ENCODE data around the gene TBC1D14. TPM values are rescaled to one million over a fixed set of nuclear protein-coding genes. Genes with fewer than 3 reads are reported as not detected.
A peak's percentile ranks its signal among the peaks of the same experiment; 100 is the strongest.

The TBC1D14 gene
- total and polyA plus RNA-seq, 9 of the 15 experiments (the other 6 are each of a cell fraction or from before 2014, with no cell fraction given), result 2.1 to 59.6 (median 44.8) TPM

GRCh38 chr4:7019367-7019766 is 109.7 kb downstream of the TBC1D14 start:
- no peak overlapping the region for H2AFZ ChIP-seq (ENCODE audit: low read depth, low read length)
- 94% methylated on average over 9 of the region's 10 CpGs for WGBS (ENCODE audit: insufficient coverage, low coverage, missing lambda C conversion rate)
- peaks cover 11% of the 10 kb centered on the region for H3K9me1 ChIP-seq (ENCODE audit: control insufficient read depth, insufficient read depth, low read length)
- in situ Hi-C loops (cut with MboI) (no loop called here), intact Hi-C loops (cut with micrococcal nuclease) (no loop called here)
- no peak overlapping the region for H3K27ac ChIP-seq (ENCODE audit: extremely low read depth, low read depth, low read length)
- CTCF ChIA-PET (ENCODE audit: low intra/inter-chr PET ratio), result no interaction called here
- H3K79me2 ChIP-seq (ENCODE audit: control insufficient read depth, insufficient read depth, low read length), result 0 out of 3 replicates have a peak, but pooled peaks cover 3% of the 10 kb centered on the region
- BruUV-seq (replicated peaks), result no TSS peak
- no peak for DNase-seq (ENCODE audit: extremely low read depth in 1 of 4, low spot score in 3 of 4)
- no peaks in the 10 kb centered on the region for H3K9me3 ChIP-seq (replicated peaks; ENCODE audit: control insufficient read depth, insufficient read depth, low read depth, low read length)
- H3K4me1 ChIP-seq (replicated peaks in 1 of 2; ENCODE audit: control insufficient read depth in 2 of 2, insufficient read depth in 2 of 2, low read length in 2 of 2), result peaks cover 13 to 29% of the 10 kb centered on the region in 2 experiments; a peak in 4 of 5 replicates
- H3K4me3 ChIP-seq, result no peak overlapping the region
- H3K4me2 ChIP-seq (ENCODE audit: insufficient read depth, low read length), result no peak overlapping the region
- 0 out of 2 replicates have a peak, but pooled peaks have one; percentile 14 for TF ChIP-seq POLR2G (IDR thresholded peaks at IDR 0.05; ENCODE audit: low read depth, low read length)
- TF ChIP-seq STAT5B (CRISPR knock-in tag; IDR thresholded peaks at IDR 0.05), result no peak
- POLR2A ChIA-PET, result interaction anchor here (1.2 to 1.5 kb wide), 2 partner anchors 11 to 21 kb away, joined by 3 to 4 read pairs; no protein-coding TSS in a partner anchor
- peaks cover 3% of the 10 kb centered on the region; the same call in 1 of the 2 replicates for H4K20me1 ChIP-seq (replicated peaks; ENCODE audit: control insufficient read depth, insufficient read depth, low read length)
- no peaks in the 10 kb centered on the region for H3K27me3 ChIP-seq (ENCODE audit: control insufficient read depth in 2 of 2, insufficient read depth in 2 of 2, low read length in 2 of 2)
- peak overlapping the region in 1 of 2 experiments; percentile 67; a peak in 2 of 4 replicates for H3K9ac ChIP-seq (ENCODE audit: insufficient read depth in 1 of 2, low read depth in 2 of 2, low read length in 2 of 2)
- FAIRE-seq, result no peak
- peaks cover 95% of the 10 kb centered on the region for H3K36me3 ChIP-seq (ENCODE audit: control insufficient read depth, insufficient read depth, low read length)
- no peak for ATAC-seq

GRCh38 chr4:7020290-7020689 is 110.7 kb downstream of the TBC1D14 start:
- WGBS (ENCODE audit: insufficient coverage, low coverage, missing lambda C conversion rate), result 88% methylated on average over 2 of the region's 2 CpGs
- CTCF ChIA-PET (ENCODE audit: low intra/inter-chr PET ratio), result no interaction called here
- no peak for ATAC-seq
- Histone ChIP-seq H3K27me3 (ENCODE audit: control insufficient read depth in 2 of 2, insufficient read depth in 2 of 2, low read length in 2 of 2) (no peaks in the 10 kb centered on the region), H4K20me1 (replicated peaks; ENCODE audit: control insufficient read depth, insufficient read depth, low read length) (peaks cover 3% of the 10 kb centered on the region; the same call in 1 of the 2 replicates), H3K79me2 (ENCODE audit: control insufficient read depth, insufficient read depth, low read length) (0 out of 3 replicates have a peak, but pooled peaks cover 3% of the 10 kb centered on the region), H2AFZ (ENCODE audit: low read depth, low read length) (no peak overlapping the region), H3K4me2 (ENCODE audit: insufficient read depth, low read length) (no peak overlapping the region), H3K36me3 (ENCODE audit: control insufficient read depth, insufficient read depth, low read length) (peaks cover 95% of the 10 kb centered on the region), H3K27ac (ENCODE audit: extremely low read depth, low read depth, low read length) (peak overlapping the region; percentile 15; the same call in 1 of the 3 replicates), H3K4me3 (no peak overlapping the region), H3K9me1 (ENCODE audit: control insufficient read depth, insufficient read depth, low read length) (peaks cover 5% of the 10 kb centered on the region), H3K4me1 (replicated peaks in 1 of 2; ENCODE audit: control insufficient read depth in 2 of 2, insufficient read depth in 2 of 2, low read length in 2 of 2) (peaks cover 9 to 23% of the 10 kb centered on the region in 2 experiments; a peak in 4 of 5 replicates), H3K9ac (ENCODE audit: insufficient read depth in 1 of 2, low read depth in 2 of 2, low read length in 2 of 2) (no peak overlapping the region), H3K9me3 (replicated peaks; ENCODE audit: control insufficient read depth, insufficient read depth, low read depth, low read length) (no peaks in the 10 kb centered on the region)
- POLR2A ChIA-PET, result interaction anchor here (0.7 to 1.2 kb wide), 4 partner anchors 11 to 428 kb away, joined by 3 read pairs; no protein-coding TSS in a partner anchor
- DNase-seq (ENCODE audit: extremely low read depth in 1 of 4, low spot score in 3 of 4), result peak in 2 of 4 experiments; percentile 41 to 51
- TF ChIP-seq ZNF280A (IDR thresholded peaks at IDR 0.05; ENCODE audit: low read depth, partially characterized antibody) (no peak), ZNF584 (CRISPR knock-in tag; IDR thresholded peaks at IDR 0.05; ENCODE audit: low read depth) (no peak), PKNOX1 (IDR thresholded peaks at IDR 0.05) (0 out of 2 replicates have a peak, but pooled peaks have one; percentile 20), HEY1 (CRISPR knock-in tag; IDR thresholded peaks at IDR 0.05; ENCODE audit: borderline replicate concordance) (no peak), RBM17 (IDR thresholded peaks at IDR 0.05; ENCODE audit: borderline replicate concordance, low read depth, low read length) (no peak), ARID3A (IDR thresholded peaks at IDR 0.05; ENCODE audit: borderline replicate concordance, low read depth, low read length) (no peak)
- BruUV-seq (replicated peaks), result no TSS peak
- FAIRE-seq, result no peak
- intact Hi-C loops (cut with micrococcal nuclease) (no loop called here), in situ Hi-C loops (cut with MboI) (no loop called here)

All from K562 (cell line).